GM12878 (cell line): Measurements from ENCODE around the gene BACE2. TPM values are rescaled to one million over a fixed set of nuclear protein-coding genes. Genes with fewer than 3 reads are reported as not detected.

ENCODE experiments used
- ATAC-seq: fragments of 200-7000 bp; cut with Tn5 transposase; 3 replicates; pipeline ENCODE4 v1.9.1; 2020; ENCODE audit warnings: mild to moderate bottlenecking, moderate library complexity
- BruUV-seq: library from RNA; stranded (reverse); fragments of 400-500 nt; replicated peaks from 2 replicates; lab custom pipeline; 2021; lab: Mats Ljungman, UMichigan
- CTCF ChIA-PET: fragments of 300-600 bp; sonication (Branson Sonifier 250); formaldehyde crosslinking; extraction: SDS; loops from one replicate; lab custom pipeline; 2021; ENCODE audit warnings: inconsistent platforms; lab: Yijun Ruan, JAX
- POLR2A ChIA-PET: fragments of 350-600 bp; formaldehyde crosslinking; extraction: SDS; loops from one replicate; lab custom pipeline; 2021; ENCODE audit warnings: inconsistent platforms; lab: Charles Lee
- RAD21 ChIA-PET: fragments of 300-600 bp; sonication (Branson Sonifier 250); formaldehyde crosslinking; loops from one replicate; lab custom pipeline; 2023; ENCODE audit warnings: antibody characterized with exemption; ENCODE audit not compliant: unreplicated experiment; lab: Charles Lee
- SMC1A ChIA-PET: fragments of 300-600 bp; sonication (Branson Sonifier 250); formaldehyde crosslinking; loops from one replicate; lab custom pipeline; 2023; ENCODE audit not compliant: unreplicated experiment, uncharacterized antibody; lab: Charles Lee
- DNase-seq: peaks from one replicate; pipeline ENCODE4 v3.0.0-alpha.2; 2011; ENCODE audit warnings: low read depth, low spot score
- FAIRE-seq: peaks from 3 replicates; lab custom pipeline; 2011; peaks lifted over from hg19 to GRCh38; lab: Jason Lieb, UNC
- H2AFZ ChIP-seq: 2 replicates; pipeline ENCODE4 v1.6.0; 2011; ENCODE audit warnings: low read depth, low read length, control low read depth; ENCODE audit not compliant: control insufficient read depth
- H3K27ac ChIP-seq: 2 replicates; pipeline ENCODE4 v1.5.1; 2011; ENCODE audit warnings: control low read depth; ENCODE audit not compliant: control insufficient read depth, insufficient read depth
- H3K27me3 ChIP-seq, 2 experiments: replicated peaks in 1 of 2; 2 replicates each; pipeline versions ENCODE4 v1.6.0 to v1.6.1; 2011; ENCODE audit warnings: low read length in 1 of 2; ENCODE audit not compliant: control insufficient read depth in 2 of 2, insufficient read depth in 2 of 2
- H3K36me3 ChIP-seq, 2 experiments: 2 replicates each; pipeline ENCODE4 v1.5.1; 2011; ENCODE audit warnings: low read length in 1 of 2; ENCODE audit not compliant: control insufficient read depth in 2 of 2, insufficient read depth in 2 of 2
- H3K4me1 ChIP-seq: 2 replicates; pipeline ENCODE4 v1.6.1; 2011; ENCODE audit warnings: mild to moderate bottlenecking, low read length, moderate library complexity, mixed read lengths; ENCODE audit not compliant: control insufficient read depth, insufficient read depth
- H3K4me2 ChIP-seq: 2 replicates; pipeline ENCODE4 v1.6.0; 2011; ENCODE audit warnings: control low read depth; ENCODE audit not compliant: control insufficient read depth, insufficient read depth
- H3K4me3 ChIP-seq: fragments of 200-600 bp; sonication (generic); 2 replicates; pipeline ENCODE4 v1.5.1; 2016
- H3K79me2 ChIP-seq: 2 replicates; pipeline ENCODE4 v1.6.0; 2011; ENCODE audit warnings: low read length; ENCODE audit not compliant: control insufficient read depth, insufficient read depth
- H3K9ac ChIP-seq: 2 replicates; pipeline ENCODE4 v1.8.0; 2011; ENCODE audit warnings: low read length, control low read depth, mixed read lengths; ENCODE audit not compliant: control insufficient read depth, insufficient read depth
- H3K9me3 ChIP-seq: replicated peaks from 3 replicates; pipeline ENCODE4 v1.5.1; 2011; ENCODE audit warnings: mild to moderate bottlenecking, low read length; ENCODE audit not compliant: control insufficient read depth, insufficient read depth
- H4K20me1 ChIP-seq: 2 replicates; pipeline ENCODE4 v1.6.0; 2011; ENCODE audit not compliant: control insufficient read depth, insufficient read depth
- BACH1 ChIP-seq: fragments of 450-650 bp; IDR thresholded peaks from 2 replicates; pipeline ENCODE4 v1.6.1; 2017; ENCODE audit warnings: mild to moderate bottlenecking, borderline replicate concordance
- HDAC2 ChIP-seq: fragments of 200-600 bp; sonication (generic); IDR thresholded peaks from 2 replicates; pipeline ENCODE4 v1.6.1; 2017
- JUND ChIP-seq: IDR thresholded peaks from 2 replicates; pipeline ENCODE4 v1.6.1; 2012; ENCODE audit warnings: low read depth, mild to moderate bottlenecking, low read length, improper control_type of control experiment, moderate library complexity
- MTA3 ChIP-seq: IDR thresholded peaks from 2 replicates; pipeline ENCODE4 v1.6.1; 2012; ENCODE audit warnings: low read length, inconsistent platforms, borderline replicate concordance
- NR2C2 ChIP-seq: IDR thresholded peaks from 2 replicates; pipeline ENCODE4 v1.6.1; 2011; ENCODE audit warnings: borderline replicate concordance, low read depth; ENCODE audit not compliant: control insufficient read depth, insufficient read length
- POLR2AphosphoS2 ChIP-seq: IDR thresholded peaks from 2 replicates; pipeline ENCODE4 v1.6.1; 2011; ENCODE audit warnings: low read depth, mild to moderate bottlenecking, low read length, improper control_type of control experiment, moderate library complexity
- RELA ChIP-seq: fragments of 450-650 bp; IDR thresholded peaks from 2 replicates; pipeline ENCODE4 v1.8.0; 2014; ENCODE audit warnings: borderline replicate concordance; ENCODE audit not compliant: partially characterized antibody
- TARDBP ChIP-seq: IDR thresholded peaks from 2 replicates; pipeline ENCODE4 v1.6.1; 2016; ENCODE audit warnings: borderline replicate concordance
- ZNF207 ChIP-seq: fragments of 450-650 bp; IDR thresholded peaks from 2 replicates; pipeline ENCODE4 v1.6.1; 2014; ENCODE audit warnings: antibody characterized with exemption, mild to moderate bottlenecking, borderline replicate concordance
- in situ Hi-C: fragments of 300-500 bp; cut with MboI; formaldehyde crosslinking; loops from 9 replicates; pipeline ENCODE4 v1.14.3; 2018; ENCODE audit warnings: mixed read lengths
- intact Hi-C: fragments of 100-400 bp; cut with micrococcal nuclease; formaldehyde crosslinking; loops from one replicate; pipeline ENCODE4 v1.14.2; 2022; ENCODE audit not compliant: unreplicated experiment
- polyA plus RNA-seq, 11 experiments: library from polyadenylated mRNA; depleted of rRNA in 4 of 11; unstranded in 6 of 11; stranded (reverse) in 5 of 11; fragments of >200 nt; fragmentation: Nextera tagmentation in 4 of 11; fragmentation: Illumina TruSeq in 1 of 11; extraction: Ambion mirVana in 4 of 11; extraction: Trizol in 1 of 11; gene quantifications; 1 replicate in 1 of 11; 2 replicates in 10 of 11; pipeline versions ENCODE4 v1.2.1 to v1.2.3, GENCODE V29; 2011 to 2016; ENCODE audit warnings: inconsistent platforms in 2 of 11, missing spikeins in 2 of 11, low read depth in 1 of 11
- total RNA-seq, 4 experiments: library from RNA; depleted of rRNA in 3 of 4; stranded (reverse); fragments of >200 nt in 3 of 4; fragmentation: Illumina TruSeq in 1 of 4; extraction: Trizol in 1 of 4; gene quantifications; 2 replicates each; pipeline versions ENCODE4 v1.2.1 to v1.2.3, GENCODE V29; 2013 to 2021
- TF ChIP-seq, protein P1 (sequence below): IDR thresholded peaks from 2 replicates; pipeline ENCODE4 v1.6.1; 2011; ENCODE audit warnings: borderline replicate concordance, low read depth, mild to moderate bottlenecking, moderate library complexity, mixed read lengths, low read length; ENCODE audit not compliant: insufficient read depth; ENCODE audit errors: extremely low read length
- TF ChIP-seq, protein P2 (sequence below): fragments of 450-650 bp; formaldehyde crosslinking; IDR thresholded peaks from 2 replicates; pipeline ENCODE4 v1.4.0; 2022; ENCODE audit warnings: mild to moderate bottlenecking, moderate library complexity

Gene BACE2
- total and polyA plus RNA-seq, 10 of the 15 experiments (the other 5 are each of a cell fraction or from before 2014, with no cell fraction given) = 0.04 to 0.69 (median 0.18) TPM; not detected in 5

DNA sequence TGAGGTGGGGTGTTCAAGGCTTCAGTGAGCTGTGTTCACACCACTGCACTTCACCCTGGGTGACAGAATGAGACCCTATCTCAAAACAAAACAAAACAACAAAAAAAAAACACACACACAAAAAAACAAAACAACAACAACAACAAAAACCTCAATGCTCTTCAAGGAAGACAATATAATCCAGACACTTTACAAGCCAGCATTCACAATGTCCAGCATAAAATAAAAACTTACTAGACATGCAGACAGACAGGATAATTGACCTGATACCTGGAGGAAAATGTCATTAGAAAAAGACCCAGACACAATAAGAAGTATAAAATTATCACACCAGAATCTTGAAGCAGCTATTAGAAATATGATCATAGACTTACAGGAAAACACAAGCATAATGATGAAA, 39.0 kb upstream of the BACE2 start:
- no peaks in the 10 kb centered on the region for H4K20me1 ChIP-seq
- no peaks in the 10 kb centered on the region for H3K4me1 ChIP-seq
- ATAC-seq (no peak), DNase-seq (no peak), FAIRE-seq (no peak)
- no peak overlapping the region for H3K4me3 ChIP-seq
- BruUV-seq = no TSS peak
- ChIA-PET CTCF (no interaction called here), POLR2A (no interaction called here), RAD21 (no interaction called here), SMC1A (no interaction called here)
- no peak overlapping the region for H3K9ac ChIP-seq
- H3K27ac ChIP-seq = no peak overlapping the region
- no peaks in the 10 kb centered on the region for H3K27me3 ChIP-seq
- intact Hi-C loops = no loop called here
- no peaks in the 10 kb centered on the region; the same call in 2 of the 3 replicates for H3K9me3 ChIP-seq
- no peak for TF ChIP-seq POLR2AphosphoS2
- no peak for TF ChIP-seq TARDBP
- TF ChIP-seq BACH1 = no peak
- TF ChIP-seq, protein P1, sequence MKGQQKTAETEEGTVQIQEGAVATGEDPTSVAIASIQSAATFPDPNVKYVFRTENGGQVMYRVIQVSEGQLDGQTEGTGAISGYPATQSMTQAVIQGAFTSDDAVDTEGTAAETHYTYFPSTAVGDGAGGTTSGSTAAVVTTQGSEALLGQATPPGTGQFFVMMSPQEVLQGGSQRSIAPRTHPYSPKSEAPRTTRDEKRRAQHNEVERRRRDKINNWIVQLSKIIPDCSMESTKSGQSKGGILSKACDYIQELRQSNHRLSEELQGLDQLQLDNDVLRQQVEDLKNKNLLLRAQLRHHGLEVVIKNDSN = no peak
- TF ChIP-seq, protein P2, sequence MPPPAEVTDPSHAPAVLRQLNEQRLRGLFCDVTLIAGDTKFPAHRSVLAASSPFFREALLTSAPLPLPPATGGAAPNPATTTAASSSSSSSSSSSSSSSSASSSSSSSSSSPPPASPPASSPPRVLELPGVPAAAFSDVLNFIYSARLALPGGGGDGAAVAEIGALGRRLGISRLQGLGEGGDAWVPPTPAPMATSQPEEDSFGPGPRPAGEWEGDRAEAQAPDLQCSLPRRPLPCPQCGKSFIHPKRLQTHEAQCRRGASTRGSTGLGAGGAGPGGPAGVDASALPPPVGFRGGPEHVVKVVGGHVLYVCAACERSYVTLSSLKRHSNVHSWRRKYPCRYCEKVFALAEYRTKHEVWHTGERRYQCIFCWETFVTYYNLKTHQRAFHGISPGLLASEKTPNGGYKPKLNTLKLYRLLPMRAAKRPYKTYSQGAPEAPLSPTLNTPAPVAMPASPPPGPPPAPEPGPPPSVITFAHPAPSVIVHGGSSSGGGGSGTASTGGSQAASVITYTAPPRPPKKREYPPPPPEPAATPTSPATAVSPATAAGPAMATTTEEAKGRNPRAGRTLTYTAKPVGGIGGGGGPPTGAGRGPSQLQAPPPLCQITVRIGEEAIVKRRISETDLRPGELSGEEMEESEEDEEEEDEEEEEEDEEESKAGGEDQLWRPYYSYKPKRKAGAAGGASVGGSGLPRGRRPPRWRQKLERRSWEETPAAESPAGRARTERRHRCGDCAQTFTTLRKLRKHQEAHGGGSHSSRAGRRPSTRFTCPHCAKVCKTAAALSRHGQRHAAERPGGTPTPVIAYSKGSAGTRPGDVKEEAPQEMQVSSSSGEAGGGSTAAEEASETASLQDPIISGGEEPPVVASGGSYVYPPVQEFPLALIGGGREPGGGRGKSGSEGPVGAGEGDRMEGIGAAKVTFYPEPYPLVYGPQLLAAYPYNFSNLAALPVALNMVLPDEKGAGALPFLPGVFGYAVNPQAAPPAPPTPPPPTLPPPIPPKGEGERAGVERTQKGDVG (CRISPR knock-in tag) = no peak
- no peak for TF ChIP-seq ZNF207
- TF ChIP-seq MTA3 = no peak
- TF ChIP-seq HDAC2 = no peak
- no peak for TF ChIP-seq NR2C2
- TF ChIP-seq JUND = no peak
- no peak for TF ChIP-seq RELA
- no peaks in the 10 kb centered on the region for H3K36me3 ChIP-seq
- no peaks in the 10 kb centered on the region for H3K79me2 ChIP-seq
- H2AFZ ChIP-seq = no peak overlapping the region
- in situ Hi-C loops = no loop called here
- H3K4me2 ChIP-seq = no peak overlapping the region
